HepG2 (cell line): Measurements from ENCODE around the gene VAV2. TPM values are rescaled to one million over a fixed set of nuclear protein-coding genes. Genes with fewer than 3 reads are reported as not detected.

ENCODE experiments used
- ATAC-seq: fragments of 200-7000 bp; cut with Tn5 transposase; 3 replicates; pipeline ENCODE4 v1.9.1; 2020; ENCODE audit warnings: mild to moderate bottlenecking, moderate library complexity
- BruUV-seq: library from RNA; stranded (reverse); fragments of 400-500 nt; replicated peaks from 2 replicates; lab custom pipeline; 2021; lab: Mats Ljungman, UMichigan
- CTCF ChIA-PET: fragments of 300-600 bp; formaldehyde crosslinking; extraction: SDS; loops from one replicate; lab custom pipeline; 2021; ENCODE audit warnings: low total read pairs, inconsistent platforms, low intra/inter-chr PET ratio; lab: Yijun Ruan, JAX
- POLR2A ChIA-PET: fragments of 350-600 bp; sonication (Branson Sonifier 250); formaldehyde crosslinking; loops from one replicate; lab custom pipeline; 2020; ENCODE audit warnings: antibody characterized with exemption, inconsistent platforms; lab: Yijun Ruan, JAX
- DNase-seq: peaks from one replicate; pipeline ENCODE4 v3.0.0-alpha.2; 2015; ENCODE audit warnings: low spot score
- FAIRE-seq: peaks from 3 replicates; lab custom pipeline; 2011; peaks lifted over from hg19 to GRCh38; lab: Jason Lieb, UNC
- H2AFZ ChIP-seq: one replicate; pipeline ENCODE4 v1.6.1; 2011; ENCODE audit warnings: low read length, inconsistent platforms
- H3K27ac ChIP-seq: fragments of 300-600 bp; 3 replicates; pipeline ENCODE4 v1.8.0; 2011; ENCODE audit warnings: mixed run types, mild to moderate bottlenecking, mixed read lengths, low read length, inconsistent platforms; ENCODE audit not compliant: insufficient read depth; ENCODE audit errors: extremely low read length
- H3K27me3 ChIP-seq, 2 experiments: fragments of 200-600 bp in 1 of 2; 2 replicates in 1 of 2; 3 replicates in 1 of 2; pipeline versions ENCODE4 v1.6.0 to v1.8.0; 2011; ENCODE audit warnings: low read length in 2 of 2, mild to moderate bottlenecking in 2 of 2, moderate library complexity in 2 of 2, inconsistent platforms in 1 of 2; ENCODE audit not compliant: insufficient read depth in 2 of 2, control insufficient read depth in 1 of 2
- H3K36me3 ChIP-seq, 2 experiments: fragments of 200-600 bp in 1 of 2; replicated peaks in 1 of 2; 2 replicates in 1 of 2; 3 replicates in 1 of 2; pipeline versions ENCODE4 v1.5.1 to v1.8.0; 2011; ENCODE audit warnings: low read length in 2 of 2, inconsistent platforms in 1 of 2; ENCODE audit not compliant: insufficient read depth in 2 of 2, control insufficient read depth in 1 of 2
- H3K4me1 ChIP-seq: 2 replicates; pipeline ENCODE4 v1.5.1; 2012; ENCODE audit warnings: low read length, inconsistent platforms; ENCODE audit not compliant: insufficient read depth
- H3K4me2 ChIP-seq: 2 replicates; pipeline ENCODE4 v1.6.0; 2011; ENCODE audit warnings: low read depth, low read length, inconsistent platforms
- H3K4me3 ChIP-seq, 3 experiments: fragments of 200-600 bp in 1 of 3; sonication (generic), shearing (Covaris generic) in 1 of 3; replicated peaks in 1 of 3; 2 replicates each; pipeline ENCODE4 v1.5.1; 2011 to 2016; ENCODE audit warnings: low read length in 3 of 3, inconsistent platforms in 2 of 3, low read depth in 2 of 3, mild to moderate bottlenecking in 2 of 3, control low read depth in 1 of 3, mixed read lengths in 1 of 3; ENCODE audit not compliant: insufficient read depth in 1 of 3
- H3K79me2 ChIP-seq: one replicate; pipeline ENCODE4 v1.6.1; 2011; ENCODE audit warnings: low read length, inconsistent platforms; ENCODE audit not compliant: insufficient read depth
- H3K9ac ChIP-seq: 2 replicates; pipeline ENCODE4 v1.6.0; 2011; ENCODE audit warnings: mild to moderate bottlenecking, low read depth, low read length, inconsistent platforms; ENCODE audit not compliant: insufficient read depth
- H3K9me3 ChIP-seq: 2 replicates; pipeline ENCODE4 v1.5.1; 2012; ENCODE audit warnings: mild to moderate bottlenecking, low read length
- H4K20me1 ChIP-seq: 2 replicates; pipeline ENCODE4 v1.6.0; 2011; ENCODE audit warnings: inconsistent platforms, mild to moderate bottlenecking, low read length, moderate library complexity; ENCODE audit not compliant: insufficient read depth
- AGO2 ChIP-seq: fragments of 200-400 bp; formaldehyde crosslinking; optimal IDR thresholded peaks from 2 replicates; pipeline ENCODE3; 2017; ENCODE audit warnings: mild to moderate bottlenecking, low read depth, low read length, moderate library complexity
- ATF7 ChIP-seq, 2 experiments: fragments of 450-650 bp in 1 of 2; sonication (generic) in 1 of 2; formaldehyde crosslinking in 1 of 2; IDR thresholded peaks; 2 replicates each; pipeline versions ENCODE4 v1.4.0 to v1.6.1; 2016 to 2020; ENCODE audit warnings: antibody characterized with exemption in 1 of 2, mild to moderate bottlenecking in 1 of 2, missing genetic modification reagents in 1 of 2
- FOXA3 ChIP-seq: IDR thresholded peaks from 2 replicates; pipeline ENCODE4 v1.6.1; 2016; ENCODE audit warnings: missing genetic modification reagents, missing compliant biosample characterization
- HMG20A ChIP-seq: IDR thresholded peaks from 2 replicates; pipeline ENCODE4 v1.6.1; 2016; ENCODE audit warnings: borderline replicate concordance
- MTF1 ChIP-seq: sonication (generic); formaldehyde crosslinking; IDR thresholded peaks from 2 replicates; pipeline ENCODE4 v1.5.0; 2020; ENCODE audit warnings: missing genetic modification reagents
- RBM22 ChIP-seq: fragments of 200-400 bp; formaldehyde crosslinking; optimal IDR thresholded peaks from 2 replicates; pipeline ENCODE3; 2017; ENCODE audit warnings: mild to moderate bottlenecking, low read length, moderate library complexity
- SMAD9 ChIP-seq: sonication (generic); formaldehyde crosslinking; IDR thresholded peaks from 2 replicates; pipeline ENCODE4 v1.5.1; 2020; ENCODE audit warnings: mild to moderate bottlenecking, missing genetic modification reagents
- TBX3 ChIP-seq: fragments of 450-650 bp; IDR thresholded peaks from 2 replicates; pipeline ENCODE4 v1.6.1; 2017; ENCODE audit warnings: antibody characterized with exemption, mild to moderate bottlenecking, inconsistent platforms, borderline replicate concordance
- ZNF12 ChIP-seq: sonication (generic); formaldehyde crosslinking; IDR thresholded peaks from 2 replicates; pipeline ENCODE4 v1.5.0; 2020; ENCODE audit warnings: missing genetic modification reagents
- ZNF567 ChIP-seq: sonication (generic); formaldehyde crosslinking; IDR thresholded peaks from 2 replicates; pipeline ENCODE4 v1.8.1; 2023; ENCODE audit warnings: mild to moderate bottlenecking, missing genetic modification reagents, borderline replicate concordance
- WGBS: methylation state at CpG from one replicate; pipeline ENCODE4 v1.1.6; 2017; ENCODE audit warnings: low lambda C conversion rate; 5-methylcytosine and 5-hydroxymethylcytosine counted together
- in situ Hi-C: cut with HindIII; loops from 2 replicates; pipeline ENCODE4 v1.10.0; 2017; ENCODE audit warnings: low pct_unique_long_range_greater_than_20kb; ENCODE audit not compliant: extremely low pct_ligation_motif_present
- intact Hi-C: fragments of 100-400 bp; cut with micrococcal nuclease; formaldehyde crosslinking; loops from one replicate; pipeline ENCODE4 v1.10.0; 2022; ENCODE audit not compliant: unreplicated experiment
- polyA plus RNA-seq, 8 experiments: library from polyadenylated mRNA; depleted of rRNA in 3 of 8; stranded (reverse) in 7 of 8; unstranded in 1 of 8; fragments of >200 nt; fragmentation: Illumina TruSeq in 4 of 8; extraction: Trizol in 4 of 8; gene quantifications; 2 replicates each; pipeline versions ENCODE4 v1.2.1 to v1.2.3, GENCODE V29; 2011 to 2016; ENCODE audit warnings: low read depth in 4 of 8, missing spikeins in 1 of 8, mixed read lengths in 1 of 8; ENCODE audit not compliant: insufficient read depth in 1 of 8
- total RNA-seq, 5 experiments: library from RNA; depleted of rRNA; stranded (reverse); fragments of >200 nt; fragmentation: Illumina TruSeq; extraction: Trizol; gene quantifications; 2 replicates each; pipeline ENCODE4 v1.2.3, GENCODE V29; 2016; ENCODE audit warnings: low read depth in 1 of 5
- TF ChIP-seq, protein P1 (sequence below): sonication (generic); formaldehyde crosslinking; IDR thresholded peaks from 2 replicates; pipeline ENCODE4 v1.5.1; 2020; ENCODE audit warnings: mild to moderate bottlenecking, missing genetic modification reagents, moderate library complexity
- TF ChIP-seq, protein P2 (sequence below): sonication (generic); formaldehyde crosslinking; IDR thresholded peaks from 2 replicates; pipeline ENCODE4 v1.5.1; 2020; ENCODE audit warnings: mild to moderate bottlenecking, missing genetic modification reagents, borderline replicate concordance
- TF ChIP-seq, protein P3 (sequence below): sonication (generic); formaldehyde crosslinking; IDR thresholded peaks from 2 replicates; pipeline ENCODE4 v1.9.0; 2022; ENCODE audit warnings: low read depth, missing genetic modification reagents

VAV2 gene
- total and polyA plus RNA-seq, 2 of the 13 experiments (the other 11 are each of a cell fraction or from before 2014, with no cell fraction given), result 22.5 to 22.9 TPM

DNA sequence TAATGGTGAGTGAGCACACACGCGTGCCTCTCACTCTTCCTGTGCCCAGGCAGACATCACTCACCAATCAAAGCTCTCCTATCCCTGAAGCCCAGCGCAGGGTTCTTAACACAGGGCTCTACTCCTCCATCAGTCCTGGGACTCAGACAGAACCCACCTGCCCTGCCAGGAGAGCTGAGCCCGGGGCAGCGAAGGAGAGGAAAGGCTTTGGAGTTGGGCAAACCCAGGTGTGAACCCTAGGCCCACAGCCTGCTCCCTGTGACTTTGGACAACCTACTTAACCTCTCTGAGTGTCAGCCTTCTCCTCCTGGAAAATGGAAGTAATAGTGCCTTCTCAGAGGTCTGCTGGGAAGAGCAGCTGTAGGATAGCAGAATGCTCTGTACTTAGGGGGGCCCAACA, 155.3 kb downstream of the VAV2 start:
- CTCF ChIA-PET, result no interaction called here

DNA sequence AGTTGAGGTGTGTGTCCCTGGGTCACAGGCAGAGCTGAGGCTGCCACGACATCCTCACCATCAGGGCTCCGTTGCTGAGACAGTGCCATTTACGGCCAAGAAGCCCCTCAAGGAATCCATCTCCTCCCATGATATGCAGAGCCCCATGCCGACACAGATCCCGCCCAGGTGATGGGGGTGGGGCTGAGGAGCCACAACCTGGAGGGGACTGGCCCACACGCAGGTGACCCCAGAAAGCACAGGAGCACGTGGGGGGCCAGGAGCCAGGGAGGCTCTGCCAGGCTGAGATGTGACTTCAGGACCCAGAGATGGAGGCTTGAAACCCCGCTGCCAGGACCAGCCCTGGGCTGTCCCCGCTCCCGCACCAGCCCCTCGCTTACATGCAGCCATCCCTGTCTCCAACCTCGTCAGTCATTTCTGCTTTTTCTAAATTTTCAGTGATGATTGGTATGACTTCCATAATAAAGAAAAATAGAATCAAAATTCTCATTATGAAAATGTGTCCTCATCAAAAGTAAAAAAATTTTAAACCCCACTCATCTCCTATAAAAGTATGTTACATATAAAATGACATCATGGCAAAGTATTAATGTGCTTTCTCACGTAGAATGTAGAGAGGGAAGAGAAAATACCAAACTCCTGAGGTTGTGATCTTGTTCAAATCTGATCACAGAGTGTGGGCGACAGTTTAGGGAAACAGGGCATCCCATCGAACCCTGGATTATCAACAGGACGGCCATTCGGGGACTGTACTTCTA, 155.9 kb downstream of the VAV2 start:
- ATAC-seq, result no peak
- Histone ChIP-seq H3K4me3 (no peak overlapping the region), H3K27me3 (no peaks in the 10 kb centered on the region), H3K4me1 (peaks cover 19% of the 10 kb centered on the region), H3K36me3 (peaks cover 5 to 25% of the 10 kb centered on the region in 2 experiments; a peak in 4 of 5 replicates), H3K9me3 (no peaks in the 10 kb centered on the region), H3K79me2 (peaks cover 9% of the 10 kb centered on the region), H3K4me2 (no peak overlapping the region), H3K27ac (no peak overlapping the region), H4K20me1 (peaks cover 34% of the 10 kb centered on the region; the same call in 1 of the 2 replicates), H2AFZ (no peak overlapping the region), H3K9ac (no peak overlapping the region)
- in situ Hi-C loops, result no loop called here
- POLR2A ChIA-PET, result no interaction called here
- CTCF ChIA-PET, result no interaction called here
- no TSS peak for BruUV-seq
- DNase-seq, result no peak
- intact Hi-C loops, result no loop called here
- FAIRE-seq, result no peak
- WGBS, result 97% methylated on average over 12 of the region's 17 CpGs
- TF ChIP-seq MTF1 (no peak), ZNF12 (CRISPR knock-in tag) (no peak), TBX3 (no peak), ATF7 (IDR thresholded peaks at IDR 0.05) (peak; percentile 62), ATF7 (CRISPR knock-in tag; IDR thresholded peaks at IDR 0.05) (no peak), FOXA3 (CRISPR knock-in tag) (no peak), AGO2 (peak; percentile 53), ZNF567 (no peak), SMAD9 (CRISPR knock-in tag) (no peak)
- TF ChIP-seq, protein P1, sequence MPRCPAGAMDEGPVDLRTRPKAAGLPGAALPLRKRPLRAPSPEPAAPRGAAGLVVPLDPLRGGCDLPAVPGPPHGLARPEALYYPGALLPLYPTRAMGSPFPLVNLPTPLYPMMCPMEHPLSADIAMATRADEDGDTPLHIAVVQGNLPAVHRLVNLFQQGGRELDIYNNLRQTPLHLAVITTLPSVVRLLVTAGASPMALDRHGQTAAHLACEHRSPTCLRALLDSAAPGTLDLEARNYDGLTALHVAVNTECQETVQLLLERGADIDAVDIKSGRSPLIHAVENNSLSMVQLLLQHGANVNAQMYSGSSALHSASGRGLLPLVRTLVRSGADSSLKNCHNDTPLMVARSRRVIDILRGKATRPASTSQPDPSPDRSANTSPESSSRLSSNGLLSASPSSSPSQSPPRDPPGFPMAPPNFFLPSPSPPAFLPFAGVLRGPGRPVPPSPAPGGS (CRISPR knock-in tag), result no peak
- TF ChIP-seq, protein P2, sequence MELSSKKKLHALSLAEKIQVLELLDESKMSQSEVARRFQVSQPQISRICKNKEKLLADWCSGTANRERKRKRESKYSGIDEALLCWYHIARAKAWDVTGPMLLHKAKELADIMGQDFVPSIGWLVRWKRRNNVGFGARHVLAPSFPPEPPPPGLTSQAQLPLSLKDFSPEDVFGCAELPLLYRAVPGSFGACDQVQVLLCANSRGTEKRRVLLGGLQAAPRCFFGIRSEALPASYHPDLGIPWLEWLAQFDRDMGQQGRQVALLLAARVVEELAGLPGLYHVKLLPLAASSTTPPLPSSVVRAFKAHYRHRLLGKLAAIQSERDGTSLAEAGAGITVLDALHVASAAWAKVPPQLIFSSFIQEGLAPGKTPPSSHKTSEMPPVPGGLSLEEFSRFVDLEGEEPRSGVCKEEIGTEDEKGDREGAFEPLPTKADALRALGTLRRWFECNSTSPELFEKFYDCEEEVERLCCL (CRISPR knock-in tag), result no peak
- TF ChIP-seq, protein P3, sequence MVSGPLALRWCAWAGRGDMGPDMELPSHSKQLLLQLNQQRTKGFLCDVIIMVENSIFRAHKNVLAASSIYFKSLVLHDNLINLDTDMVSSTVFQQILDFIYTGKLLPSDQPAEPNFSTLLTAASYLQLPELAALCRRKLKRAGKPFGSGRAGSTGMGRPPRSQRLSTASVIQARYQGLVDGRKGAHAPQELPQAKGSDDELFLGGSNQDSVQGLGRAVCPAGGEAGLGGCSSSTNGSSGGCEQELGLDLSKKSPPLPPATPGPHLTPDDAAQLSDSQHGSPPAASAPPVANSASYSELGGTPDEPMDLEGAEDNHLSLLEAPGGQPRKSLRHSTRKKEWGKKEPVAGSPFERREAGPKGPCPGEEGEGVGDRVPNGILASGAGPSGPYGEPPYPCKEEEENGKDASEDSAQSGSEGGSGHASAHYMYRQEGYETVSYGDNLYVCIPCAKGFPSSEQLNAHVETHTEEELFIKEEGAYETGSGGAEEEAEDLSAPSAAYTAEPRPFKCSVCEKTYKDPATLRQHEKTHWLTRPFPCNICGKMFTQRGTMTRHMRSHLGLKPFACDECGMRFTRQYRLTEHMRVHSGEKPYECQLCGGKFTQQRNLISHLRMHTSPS (CRISPR knock-in tag), result no peak

More for the DNA sequence above, 155.3 kb downstream of the VAV2 start:
- BruUV-seq, result no TSS peak
- Histone ChIP-seq H3K4me2 (no peak overlapping the region), H3K27ac (no peak overlapping the region), H3K4me1 (peaks cover 19% of the 10 kb centered on the region), H3K9me3 (no peaks in the 10 kb centered on the region), H2AFZ (no peak overlapping the region), H3K79me2 (peaks cover 9% of the 10 kb centered on the region), H4K20me1 (peaks cover 41% of the 10 kb centered on the region; the same call in 1 of the 2 replicates), H3K4me3 (no peak overlapping the region), H3K27me3 (no peaks in the 10 kb centered on the region), H3K9ac (no peak overlapping the region), H3K36me3 (peaks cover 5 to 25% of the 10 kb centered on the region in 2 experiments; a peak in 4 of 5 replicates)
- POLR2A ChIA-PET, result no interaction called here
- TF ChIP-seq RBM22 (peak; percentile 71), HMG20A (CRISPR knock-in tag) (no peak)
- WGBS, result 94% methylated on average over 3 of the region's 5 CpGs
- in situ Hi-C loops (no loop called here), intact Hi-C loops (no loop called here)
- FAIRE-seq, result no peak
- no peak for DNase-seq
- no peak for ATAC-seq
